NCI-H146 treated with DMSO at 0.1 percent for 48 hours (cell line): ENCODE results near the gene GALNT9.
"Not testable (repeated sequence)": the region's sequence is repeated elsewhere in the genome, so short reads cannot be mapped to it uniquely, and the experiment has no call there.

ENCODE experiments used
- DNase-seq: peaks from one replicate; lab custom pipeline; 2025; ENCODE audit not compliant: unreplicated experiment; lab: John Stamatoyannopoulos, UW

Gene GALNT9

DNA sequence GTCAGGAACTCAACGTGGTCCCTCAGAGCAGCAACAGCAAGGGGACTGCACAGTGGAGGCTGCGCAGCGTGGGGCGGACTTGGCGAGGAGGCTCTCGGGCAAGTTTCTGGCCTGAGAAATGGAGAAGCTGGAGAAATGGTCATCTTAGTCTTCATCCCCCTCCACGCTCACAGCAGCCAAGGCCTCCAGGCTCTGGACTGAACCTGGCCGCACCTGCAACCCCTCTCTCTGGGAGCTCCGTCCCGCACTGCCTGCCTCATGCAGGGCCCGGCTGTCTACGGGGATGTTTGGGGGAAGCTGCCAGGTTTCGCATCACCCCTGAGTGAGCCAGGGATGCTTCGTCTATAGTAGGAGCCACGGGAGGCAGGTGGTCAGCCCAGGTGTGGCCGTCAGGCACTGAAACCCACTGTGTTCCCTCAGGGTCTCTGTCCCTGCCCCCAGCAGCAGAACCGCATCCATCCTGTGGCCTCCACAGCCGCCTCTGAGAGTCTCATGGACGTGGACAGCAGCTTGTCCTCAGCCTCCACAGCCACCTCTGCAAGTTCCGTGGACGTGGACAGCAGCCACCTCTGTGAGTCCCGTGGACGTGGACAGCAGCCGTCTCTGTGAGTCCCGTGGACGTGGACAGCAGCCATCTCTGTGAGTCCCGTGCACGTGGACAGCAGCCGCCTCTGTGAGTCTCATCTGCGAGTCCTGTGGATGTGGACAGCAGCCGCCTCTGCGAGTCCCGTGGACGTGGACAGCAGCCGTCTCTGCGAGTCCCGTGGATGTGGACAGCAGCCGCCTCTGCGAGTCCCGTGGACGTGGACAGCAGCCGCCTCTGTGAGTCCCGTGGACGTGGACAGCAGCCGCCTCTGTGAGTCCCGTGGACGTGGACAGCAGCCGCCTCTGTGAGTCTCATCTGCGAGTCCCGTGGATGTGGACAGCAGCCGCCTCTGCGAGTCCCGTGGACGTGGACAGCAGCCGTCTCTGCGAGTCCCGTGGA lies 29.1 kb upstream of the GALNT9 start:
- DNase-seq, result not testable (repeated sequence)

GRCh38 chr12:132357623-132358186 lies 28.3 kb upstream of the GALNT9 start:
- no peak for DNase-seq

GRCh38 chr12:132356691-132357622 lies 27.6 kb upstream of the GALNT9 start:
- DNase-seq, result no peak

DNA sequence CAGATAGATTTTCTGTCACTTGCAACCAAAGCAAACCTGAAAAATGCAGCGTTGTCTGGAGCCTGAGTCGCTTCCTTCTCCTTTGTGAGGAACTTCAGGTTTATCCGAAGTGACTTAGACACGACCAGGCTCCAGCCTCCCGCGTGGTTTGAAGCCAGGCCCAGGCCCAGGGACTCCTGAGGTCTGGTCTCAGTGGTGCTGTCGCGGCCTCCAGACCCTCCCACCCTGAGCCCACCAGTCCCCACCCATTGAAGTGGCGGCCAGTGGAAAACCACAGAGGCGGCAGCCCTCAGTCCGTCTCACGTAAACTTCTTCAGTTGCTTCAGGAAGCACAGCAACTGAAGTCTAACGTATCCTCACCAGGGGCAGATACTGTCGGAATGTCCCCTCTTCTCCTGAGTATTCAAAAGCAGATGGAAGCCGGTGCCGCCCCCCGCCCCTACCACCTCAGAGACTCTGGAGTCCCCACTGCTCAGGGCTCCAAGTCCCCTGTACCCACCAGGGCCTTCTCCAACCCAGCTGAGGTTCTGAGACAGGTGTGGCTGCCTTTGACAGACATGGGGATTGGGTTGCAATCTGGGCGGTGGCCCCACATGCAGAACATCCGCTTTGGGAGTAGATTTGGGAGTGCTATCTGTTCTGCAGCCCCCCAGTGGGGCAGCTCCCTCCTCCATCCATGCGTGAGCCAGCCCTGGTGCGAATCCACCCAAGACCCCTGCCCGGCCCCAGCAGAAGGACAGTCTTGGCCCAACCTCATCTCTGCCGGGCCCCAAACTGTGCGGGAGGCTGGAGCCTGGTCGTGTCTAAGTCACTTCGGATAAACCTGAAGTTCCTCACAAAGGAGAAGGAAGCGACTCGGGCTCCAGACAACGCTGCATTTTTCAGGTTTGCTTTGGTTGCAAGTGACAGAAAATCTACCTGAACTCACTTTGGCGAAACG lies 26.6 kb upstream of the GALNT9 start:
- no peak for DNase-seq

DNA sequence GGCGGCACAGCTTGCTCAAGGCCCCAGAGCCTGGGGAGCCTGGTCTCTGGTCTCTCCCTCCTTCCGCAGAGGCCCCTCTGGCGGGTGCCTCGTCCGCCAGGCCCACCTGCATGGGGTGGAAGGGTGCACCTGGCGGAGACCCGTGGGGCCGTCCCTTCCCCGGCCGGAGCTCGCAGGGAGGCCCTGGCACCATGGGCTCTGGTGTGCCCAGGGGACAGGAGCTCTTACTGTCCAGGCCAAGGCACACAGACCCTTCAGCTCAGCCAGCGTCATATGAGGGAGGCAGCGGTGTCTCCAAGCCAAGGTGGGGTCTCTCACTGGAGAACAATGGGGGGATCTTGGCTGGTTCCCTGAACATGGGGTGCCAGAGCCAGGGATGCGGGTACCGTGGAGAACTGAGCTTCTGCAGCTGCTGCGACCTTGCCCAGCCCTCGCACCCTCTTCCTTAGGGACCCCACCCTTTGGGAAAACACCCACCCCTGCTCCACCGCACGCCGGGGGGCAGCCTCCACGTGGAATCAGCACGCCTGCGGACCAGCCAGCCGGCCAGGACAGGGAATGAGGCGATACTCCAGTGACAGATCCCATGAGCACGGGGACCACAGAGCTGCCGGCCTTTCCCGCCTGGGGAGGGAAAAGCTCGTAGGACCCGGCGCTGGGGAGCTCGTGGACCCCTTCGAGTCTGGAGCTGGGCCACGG lies 25.7 kb upstream of the GALNT9 start:
- no peak for DNase-seq

DNA sequence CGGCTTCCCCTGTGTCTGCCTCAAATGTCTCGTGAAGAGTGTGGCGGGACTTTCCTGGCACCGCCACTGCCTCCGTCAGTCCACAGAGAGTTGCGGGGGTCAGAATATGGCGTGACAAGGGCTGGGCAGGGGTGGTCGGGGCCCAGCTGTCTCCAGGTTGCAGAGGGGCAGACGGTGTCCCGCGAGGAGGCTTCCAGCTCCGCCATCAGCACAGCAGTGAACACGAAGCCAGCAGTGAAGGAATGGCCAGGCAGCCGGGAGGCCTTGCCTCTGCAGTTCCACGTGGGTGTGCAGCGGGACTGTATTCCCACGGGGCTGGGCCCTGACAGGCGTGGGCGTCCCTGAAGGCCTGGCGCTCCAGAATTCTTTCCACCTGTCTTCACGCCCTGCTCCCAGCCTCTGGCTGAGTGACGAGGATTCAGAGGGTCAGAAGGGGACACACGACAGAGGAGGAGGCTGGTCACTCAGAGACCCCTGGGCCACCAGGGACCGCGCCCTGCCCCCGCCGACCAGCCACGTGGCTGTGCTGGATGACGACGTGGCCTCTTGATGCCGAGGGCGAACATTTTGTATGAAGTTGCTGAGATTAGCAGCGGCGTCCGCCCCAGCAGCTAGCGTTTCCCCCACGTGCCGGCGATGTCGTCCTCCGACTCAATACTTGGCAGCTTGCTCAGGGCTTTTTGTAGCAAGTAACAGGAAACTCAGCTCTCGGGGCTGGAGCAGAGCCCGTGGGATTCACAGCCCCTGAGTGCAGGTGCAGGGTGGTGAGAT lies 25.0 kb upstream of the GALNT9 start:
- DNase-seq, result no peak

- DNase-seq, result no peak
Observed at GRCh38 chr12:132353811-132354210, 24.4 kb upstream of the GALNT9 start.

DNA sequence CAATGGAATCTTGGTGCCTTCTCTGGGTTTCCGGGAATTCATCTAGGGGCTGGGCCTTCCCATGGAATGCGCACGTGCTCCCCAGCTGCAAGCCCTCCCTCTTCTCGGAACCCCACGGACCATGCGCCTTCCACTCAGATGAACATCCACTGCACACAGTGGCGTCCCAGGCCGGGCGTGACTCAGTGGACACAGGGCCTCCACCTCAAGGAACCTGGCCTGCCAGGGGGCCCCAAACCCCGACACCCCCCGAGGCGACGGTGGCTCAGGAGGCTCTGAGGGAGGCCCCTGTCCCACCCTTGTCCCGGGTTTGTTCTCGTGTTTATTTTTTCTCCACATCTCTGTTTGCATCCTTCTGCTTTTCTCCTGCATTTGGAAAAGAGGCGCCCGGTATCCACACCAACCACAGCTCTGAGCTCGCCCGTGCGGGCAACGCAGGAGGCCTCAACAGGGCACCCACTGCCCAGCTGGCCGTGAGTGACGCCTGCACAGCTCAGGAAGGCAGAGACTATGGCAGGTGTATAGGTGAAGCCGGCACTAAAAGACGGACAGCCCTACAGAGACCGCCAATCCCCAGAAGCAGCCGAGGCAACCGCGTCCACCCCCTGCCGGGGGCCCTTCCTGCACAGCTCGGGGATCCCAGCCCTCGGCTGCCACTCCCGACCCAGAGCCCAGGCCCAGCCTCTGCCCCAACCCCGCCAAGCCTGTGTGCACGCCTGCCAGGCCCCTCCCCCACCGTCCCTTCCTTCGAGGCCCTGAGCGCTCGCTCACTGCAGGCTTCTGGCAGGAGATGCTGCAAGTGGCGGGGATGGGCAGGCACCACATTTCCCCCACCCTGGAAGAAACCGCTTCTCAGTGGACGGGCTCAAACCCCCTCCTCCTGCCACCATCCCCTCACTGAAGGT lies 23.8 kb upstream of the GALNT9 start:
- DNase-seq, result no peak

DNA sequence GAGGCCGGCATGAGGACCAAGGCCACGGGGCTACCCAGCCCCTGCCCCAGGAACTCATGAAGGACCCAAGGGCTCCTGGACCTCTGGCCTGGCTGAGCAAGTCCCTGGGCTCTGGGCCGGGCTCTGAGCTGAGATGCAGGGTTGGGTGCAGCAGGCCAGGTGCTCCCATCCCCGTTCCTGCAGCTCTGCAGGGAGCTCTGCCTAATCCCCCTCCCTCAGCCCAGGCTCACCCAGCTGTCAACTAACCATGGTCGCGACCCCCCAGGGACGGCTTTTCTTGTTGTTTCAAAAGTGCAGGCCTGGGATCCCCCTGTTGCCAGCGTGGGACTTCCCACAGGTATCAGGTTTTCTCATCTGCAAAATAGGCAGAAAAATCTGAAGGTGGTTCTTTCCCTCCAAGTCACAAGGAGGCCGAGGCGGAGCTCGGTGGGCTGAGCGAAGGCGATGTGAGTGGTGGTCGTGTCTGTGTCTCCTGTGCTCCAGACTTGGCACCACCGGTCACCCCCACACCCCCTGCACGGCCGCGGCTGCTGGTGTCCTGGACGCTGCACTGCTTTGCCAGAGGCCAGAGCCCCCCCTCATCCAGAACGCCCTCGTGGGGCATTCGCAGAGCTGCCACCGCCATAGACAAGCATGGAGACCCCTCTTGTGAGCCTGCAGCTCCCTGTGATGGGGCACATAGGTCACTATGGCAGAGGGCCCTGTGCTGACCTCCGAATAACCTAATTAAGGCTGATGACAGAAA lies 22.5 kb upstream of the GALNT9 start:
- no peak for DNase-seq

DNA sequence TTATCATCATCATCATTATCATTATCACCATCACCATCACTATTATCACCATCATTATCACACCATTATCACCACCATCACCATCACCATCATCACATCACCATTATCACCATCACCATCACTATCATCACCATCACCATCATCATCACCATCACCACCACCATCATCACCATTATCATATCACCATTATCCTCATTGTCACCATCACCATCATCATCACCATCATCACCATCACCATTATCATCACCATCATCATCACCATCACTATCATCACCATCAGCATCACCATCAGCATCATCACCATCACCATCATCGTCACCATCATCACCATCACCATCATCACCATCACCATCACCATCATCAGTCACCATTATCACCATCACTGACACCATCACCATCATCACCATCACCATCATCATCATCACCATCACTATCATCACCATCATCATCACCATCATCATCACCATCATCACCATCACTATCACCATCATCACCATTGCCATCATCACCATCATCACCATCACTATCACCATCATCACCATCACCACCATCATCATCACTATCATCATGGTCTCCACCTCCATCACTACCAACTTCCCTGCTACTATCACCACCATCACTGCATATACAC lies 20.2 kb upstream of the GALNT9 start:
- DNase-seq, result no peak

GRCh38 chr12:132348176-132348575 lies 18.8 kb upstream of the GALNT9 start:
- DNase-seq, result no peak

GRCh38 chr12:132347176-132347855 lies 17.9 kb upstream of the GALNT9 start:
- no peak for DNase-seq

- no peak for DNase-seq
Observed at GRCh38 chr12:132346471-132347175, 17.2 kb upstream of the GALNT9 start.

GRCh38 chr12:132345561-132346200 lies 16.3 kb upstream of the GALNT9 start:
- no peak for DNase-seq

GRCh38 chr12:132345126-132345525 lies 15.7 kb upstream of the GALNT9 start:
- DNase-seq, result no peak
